GM18519 (cell line): ENCODE data around the gene DLX4.

Source experiments
- ATAC-seq: cut with Tn5 transposase; IDR thresholded peaks from one replicate; pipeline ENCODE4 v1.9.1; 2021; ENCODE audit warnings: mild to moderate bottlenecking, moderate library complexity; ENCODE audit not compliant: unreplicated experiment, low FRiP score

DLX4 gene

DNA sequence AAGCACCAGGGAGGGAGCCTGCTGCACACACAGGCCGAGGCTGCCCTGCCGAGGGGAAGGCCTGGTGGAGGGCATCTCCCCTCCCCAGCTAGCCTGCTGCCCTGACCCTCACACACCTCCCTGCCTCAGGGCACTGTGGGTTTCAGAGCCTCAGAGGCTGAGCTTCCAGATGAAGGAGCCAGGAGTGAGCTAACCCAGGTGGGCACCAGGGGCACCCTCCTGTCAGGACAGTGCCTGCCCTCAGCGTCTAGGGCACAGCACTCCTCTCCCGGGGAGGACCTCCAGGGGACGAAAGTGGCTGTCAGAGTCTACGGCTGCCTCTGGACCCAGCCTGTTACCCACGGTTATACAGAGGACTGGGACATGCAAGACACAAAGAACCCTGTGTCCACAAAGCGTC is 22.8 kb upstream of the DLX4 start:
- no peak for ATAC-seq

DNA sequence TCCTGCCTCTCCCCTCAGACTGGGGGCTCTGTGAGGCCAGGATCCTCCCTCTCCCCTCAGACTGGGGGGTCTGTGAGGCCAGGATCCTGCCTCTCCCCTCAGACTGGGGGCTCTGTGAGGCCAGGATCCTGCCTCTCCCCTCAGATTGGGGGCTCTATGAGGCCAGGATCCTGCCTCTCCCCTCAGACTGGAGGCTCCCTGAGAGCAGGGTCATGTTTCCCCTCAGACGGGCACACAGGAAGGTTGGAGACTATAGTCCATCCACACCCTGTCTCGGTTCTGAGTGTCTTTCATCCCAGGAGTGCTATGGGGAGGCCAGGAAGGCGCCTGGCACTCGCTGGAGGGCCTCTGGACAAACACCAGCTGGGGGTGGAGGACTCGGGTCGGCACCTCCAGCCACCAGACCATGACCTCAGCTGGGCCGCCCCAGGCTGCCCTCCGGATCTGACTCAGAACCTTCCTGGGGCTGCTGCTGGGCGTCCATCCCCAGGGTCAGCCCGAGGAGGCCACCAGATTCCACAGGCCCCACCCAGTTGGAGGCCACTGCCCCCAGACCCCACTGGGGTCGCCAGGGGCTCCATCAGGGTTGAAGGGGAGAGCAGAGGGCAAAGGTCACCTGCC is 21.9 kb upstream of the DLX4 start:
- ATAC-seq: no peak

DNA sequence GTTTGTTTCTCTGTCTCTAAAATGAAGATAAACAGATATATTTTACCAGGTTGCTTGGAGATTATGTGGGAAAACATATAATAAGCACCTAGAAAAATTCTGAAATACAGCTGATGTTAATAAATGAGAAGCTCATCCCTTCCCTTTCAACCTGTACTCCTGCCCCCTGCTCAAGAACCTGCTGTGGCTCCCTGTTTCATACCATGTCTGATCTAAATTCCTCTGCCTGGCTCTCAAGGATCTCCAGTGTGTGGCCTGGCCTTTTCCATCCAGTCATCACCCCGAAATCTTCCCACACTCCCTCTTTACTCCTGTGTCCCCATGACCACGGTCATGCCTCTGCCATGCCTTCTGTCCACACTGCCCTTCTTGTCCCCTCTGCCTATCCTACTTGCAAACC is 19.4 kb upstream of the DLX4 start:
- no peak for ATAC-seq

DNA sequence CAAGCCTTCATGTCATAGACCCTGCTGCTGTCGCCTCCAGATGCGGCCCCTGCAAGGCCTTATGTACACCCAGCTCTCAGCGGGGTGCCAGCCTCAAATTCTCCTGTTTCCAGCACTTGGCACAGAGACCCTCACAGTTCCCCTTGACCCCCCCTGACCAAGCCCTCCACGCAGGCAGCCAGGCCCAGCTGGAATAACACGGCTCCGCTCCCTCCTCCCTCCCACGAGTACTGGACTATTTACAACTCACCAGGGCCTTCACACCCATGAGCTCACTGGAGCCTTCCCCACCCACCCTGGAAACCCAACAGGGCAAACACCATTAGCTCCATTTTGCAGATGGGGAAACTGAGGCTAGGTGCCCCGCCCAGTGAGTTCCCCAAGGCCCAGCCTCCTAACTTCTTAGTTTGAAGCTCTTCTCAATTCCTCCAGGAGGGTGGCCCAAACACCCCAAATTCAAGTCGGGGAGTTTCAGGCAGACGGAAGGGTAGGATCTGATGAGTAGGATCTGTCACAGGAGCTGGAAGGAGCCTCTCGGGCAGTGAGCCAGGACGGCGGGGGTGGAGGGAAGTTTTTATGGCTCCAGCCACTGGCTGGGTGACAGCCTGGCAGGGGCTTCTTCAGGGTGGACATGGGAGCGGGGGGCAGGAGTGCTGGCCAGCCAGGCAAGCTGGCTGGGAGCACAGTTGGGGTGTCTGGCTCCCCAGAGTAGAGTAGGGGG is 17.5 kb upstream of the DLX4 start:
- ATAC-seq: no peak

DNA sequence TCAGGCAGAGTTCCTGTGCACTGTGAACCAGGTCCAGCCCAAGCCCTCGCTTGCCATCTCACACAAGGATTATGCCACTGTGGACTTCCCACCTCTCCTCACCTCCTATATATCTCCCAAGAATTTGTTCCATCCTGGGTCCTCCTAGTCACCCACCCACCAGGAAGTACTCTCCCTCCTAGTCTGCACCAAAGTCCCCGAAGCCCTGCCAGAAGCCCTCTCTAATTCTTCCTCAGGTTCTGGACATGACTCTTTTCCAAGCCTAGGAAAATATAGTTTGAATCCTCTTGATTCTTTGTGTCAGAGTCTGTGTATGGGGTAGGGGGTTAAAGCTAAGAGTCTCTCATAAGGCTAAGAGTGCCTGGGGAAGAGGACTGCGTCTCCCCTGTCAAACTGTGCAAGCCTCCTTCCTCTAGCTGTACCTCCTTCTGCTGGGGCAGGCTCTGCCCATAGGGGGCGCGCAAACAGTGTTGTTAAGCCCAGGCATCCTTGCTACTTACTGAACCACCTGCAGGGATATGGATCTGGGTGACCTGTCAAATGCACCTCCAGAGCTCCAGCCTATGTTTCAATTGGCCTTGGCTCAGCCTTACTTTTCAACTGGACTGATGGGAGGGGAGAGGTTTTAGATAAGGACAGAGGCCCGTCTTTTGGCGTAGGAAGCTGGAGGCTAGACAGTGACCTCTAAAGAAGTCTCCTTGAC is 16.6 kb upstream of the DLX4 start:
- no peak for ATAC-seq

DNA sequence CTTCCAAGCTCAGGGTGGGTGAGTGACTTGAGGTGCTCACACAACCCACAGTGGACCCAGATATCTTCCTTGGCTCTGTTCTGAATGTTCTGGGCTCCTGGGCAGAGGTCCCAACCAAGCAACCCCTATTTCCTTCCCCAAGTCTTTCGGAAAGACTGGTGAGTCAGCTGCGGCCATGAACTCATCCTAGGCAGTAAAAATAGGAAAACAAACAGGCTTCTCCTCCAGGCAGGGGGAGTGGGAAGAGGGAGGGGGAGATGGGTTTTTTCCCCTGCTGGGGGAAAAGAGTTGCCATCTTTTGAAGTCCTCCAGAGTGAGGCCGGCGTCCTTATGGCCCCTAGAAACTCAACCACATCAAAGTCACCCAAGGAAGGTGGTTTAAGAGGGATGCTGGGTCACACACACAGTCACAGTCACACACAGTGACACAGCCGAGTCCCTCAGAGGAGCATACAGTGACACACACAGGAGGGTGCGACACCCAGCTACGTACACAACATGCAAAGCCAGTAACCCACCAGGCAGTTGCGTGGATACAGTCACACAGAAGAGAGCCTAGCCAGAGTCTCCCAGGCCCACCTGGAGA is 16.0 kb upstream of the DLX4 start:
- no peak for ATAC-seq

DNA sequence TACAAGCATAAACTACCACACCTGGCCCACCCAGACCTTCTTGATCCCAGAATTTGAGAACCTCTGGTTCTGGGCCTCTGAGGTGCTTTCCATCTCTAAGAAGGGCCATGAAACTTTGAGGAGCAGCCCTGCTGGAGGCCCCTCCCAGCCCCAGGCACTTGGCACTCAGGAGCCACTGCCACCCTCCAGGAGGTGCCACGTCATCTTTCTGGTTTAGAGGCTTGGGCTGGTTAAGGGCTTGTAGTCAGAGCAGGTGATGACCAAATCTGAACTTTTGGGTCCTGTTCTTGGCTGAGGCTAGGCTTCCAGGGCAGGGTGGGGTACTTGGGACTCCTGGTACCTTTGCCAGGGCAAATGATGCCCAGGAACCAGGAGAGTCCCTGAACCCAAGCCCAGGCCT is 13.8 kb upstream of the DLX4 start:
- ATAC-seq: no peak

DNA sequence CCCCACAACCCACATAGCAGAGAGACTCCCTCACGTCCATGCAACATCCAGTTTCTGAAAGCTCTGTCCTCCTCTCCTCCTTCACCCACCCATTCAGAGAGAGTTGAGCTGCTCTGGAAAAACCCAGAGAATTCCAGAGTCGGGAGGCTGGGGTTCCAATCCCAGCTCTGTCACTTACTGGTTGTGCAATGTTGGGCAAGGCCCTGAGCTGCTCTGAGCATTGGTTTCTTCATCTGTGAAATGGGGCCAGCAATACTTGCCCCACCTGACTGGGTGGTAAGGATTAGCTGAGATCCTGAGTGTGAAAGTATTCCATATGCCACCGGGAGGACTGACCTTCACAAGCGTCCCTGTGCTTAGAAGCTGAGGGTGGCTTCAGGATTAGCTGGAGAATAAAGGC is 12.2 kb upstream of the DLX4 start:
- ATAC-seq: no peak

DNA sequence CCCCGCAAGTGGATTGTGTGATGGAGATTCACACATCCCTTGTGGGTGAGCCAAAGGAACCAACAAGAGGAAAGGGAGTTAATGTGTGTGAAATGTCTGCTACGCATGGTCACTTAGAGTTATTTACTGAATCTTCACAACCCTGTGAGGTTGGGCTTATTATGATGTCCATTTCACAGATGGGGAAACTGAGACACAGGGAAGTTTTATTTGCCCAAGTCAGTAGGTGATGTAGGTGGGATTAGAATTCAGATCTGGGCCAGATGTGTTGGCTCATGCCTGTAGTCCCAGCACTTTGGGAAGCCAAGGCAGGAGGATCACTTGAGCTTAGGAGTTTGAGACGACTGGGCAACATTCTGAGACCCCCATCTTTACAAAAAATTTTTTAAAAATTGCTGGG is 11.6 kb upstream of the DLX4 start:
- ATAC-seq: no peak

DNA sequence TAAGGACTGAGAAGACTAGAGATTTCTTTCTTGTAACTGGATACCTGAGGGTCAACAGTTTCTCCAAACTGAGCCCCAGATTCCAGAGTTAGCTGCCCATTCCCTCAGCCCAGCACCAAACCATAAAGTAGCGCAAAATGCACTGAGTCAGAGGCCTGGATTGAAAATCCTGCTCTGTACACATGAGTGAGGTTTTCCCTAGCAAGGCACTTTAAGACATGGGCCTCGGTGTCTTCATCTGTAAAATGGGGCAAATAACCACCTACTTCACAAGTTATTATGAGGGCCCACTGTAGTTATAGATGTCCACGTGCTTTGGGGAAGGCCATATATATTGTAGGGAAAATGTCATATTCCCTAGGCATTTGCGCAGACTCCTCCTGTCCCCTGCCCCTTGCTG is 10.3 kb upstream of the DLX4 start:
- ATAC-seq: no peak

DNA sequence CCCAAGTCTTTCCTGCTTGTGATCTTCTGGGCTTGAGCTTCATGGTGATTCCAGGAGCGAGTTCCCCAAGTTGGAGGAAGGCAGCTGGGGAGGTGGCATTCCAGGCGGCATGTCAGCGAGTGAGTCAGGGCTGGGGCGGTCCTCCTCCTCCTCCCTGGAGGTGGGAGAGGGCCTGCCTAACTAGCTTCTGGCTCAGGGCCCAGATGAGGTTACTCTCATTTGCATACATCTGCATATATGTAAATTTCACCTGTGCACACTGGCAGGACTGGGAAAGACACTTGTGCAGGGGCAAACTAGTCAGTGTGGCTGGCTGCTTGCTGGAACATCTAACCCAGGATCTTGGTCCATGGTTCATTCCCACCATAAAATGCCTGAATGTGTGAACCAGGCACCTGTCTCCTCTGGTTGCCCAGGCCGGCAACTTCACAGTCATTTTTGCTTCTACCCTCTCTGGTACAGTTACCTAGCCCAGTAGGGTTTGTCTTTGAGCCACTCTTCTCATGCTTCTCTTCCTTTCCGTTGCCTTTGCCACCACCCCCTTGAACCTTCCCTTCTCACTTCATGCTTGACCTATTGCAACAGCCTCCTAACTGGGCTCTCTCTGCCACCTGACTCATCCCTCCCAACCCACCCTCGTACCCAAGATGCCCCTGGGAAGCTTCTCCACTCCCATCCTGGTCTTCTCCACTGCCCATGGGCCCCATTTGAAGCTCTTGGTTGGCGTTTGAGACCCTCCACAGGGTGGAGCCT is 9.6 kb upstream of the DLX4 start:
- ATAC-seq: no peak

DNA sequence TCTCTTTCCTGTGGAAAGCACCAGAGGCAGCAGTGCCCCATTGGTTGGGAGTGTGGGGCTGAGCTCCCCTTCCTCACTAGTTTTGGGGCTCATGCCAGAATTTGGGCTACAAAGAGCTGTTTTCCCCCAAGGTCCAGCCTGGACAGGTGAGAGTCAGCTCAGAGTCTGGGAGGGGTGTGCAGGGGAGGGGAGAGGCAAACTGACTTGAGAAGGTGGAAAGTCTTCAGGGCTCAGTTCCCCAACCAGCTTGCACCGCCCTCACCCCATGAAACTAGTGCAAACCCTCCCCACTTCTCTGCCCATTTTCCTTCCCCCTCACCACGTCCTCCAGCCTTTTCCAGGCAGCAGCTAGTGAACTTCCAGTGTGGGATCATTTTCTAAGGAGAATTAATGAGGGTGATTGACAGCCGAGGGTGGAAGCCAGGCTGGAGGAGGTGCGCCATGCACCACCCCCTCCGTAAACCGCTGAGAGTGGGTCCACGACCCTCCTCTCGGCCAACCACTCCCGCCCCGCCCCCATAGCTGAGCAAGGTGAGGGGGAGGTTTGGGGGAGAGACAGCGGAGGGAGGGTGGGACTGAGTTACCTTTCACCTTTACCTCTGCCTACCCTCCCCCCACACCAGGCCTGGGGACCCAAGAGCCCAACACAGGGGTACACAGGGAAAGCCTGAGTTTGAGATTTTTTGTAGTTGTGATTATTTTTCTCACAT is 6.2 kb upstream of the DLX4 start:
- ATAC-seq: no peak

DNA sequence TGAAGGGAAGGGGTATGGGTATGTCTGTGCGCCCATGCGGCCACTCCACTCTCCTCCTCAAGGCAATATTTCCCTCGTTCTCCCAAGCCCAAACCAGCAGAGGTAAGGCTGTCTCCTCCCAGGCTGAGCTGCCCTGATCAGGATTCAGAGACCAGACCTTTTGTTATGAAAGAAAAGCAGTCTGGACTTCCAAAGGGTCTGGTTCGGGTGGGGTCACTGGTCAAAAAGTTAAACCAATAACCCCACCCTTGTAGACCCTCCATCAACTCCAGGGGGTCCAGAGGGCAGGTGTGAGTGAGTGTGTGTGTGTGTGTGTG is 5.7 kb upstream of the DLX4 start:
- no peak for ATAC-seq

DNA sequence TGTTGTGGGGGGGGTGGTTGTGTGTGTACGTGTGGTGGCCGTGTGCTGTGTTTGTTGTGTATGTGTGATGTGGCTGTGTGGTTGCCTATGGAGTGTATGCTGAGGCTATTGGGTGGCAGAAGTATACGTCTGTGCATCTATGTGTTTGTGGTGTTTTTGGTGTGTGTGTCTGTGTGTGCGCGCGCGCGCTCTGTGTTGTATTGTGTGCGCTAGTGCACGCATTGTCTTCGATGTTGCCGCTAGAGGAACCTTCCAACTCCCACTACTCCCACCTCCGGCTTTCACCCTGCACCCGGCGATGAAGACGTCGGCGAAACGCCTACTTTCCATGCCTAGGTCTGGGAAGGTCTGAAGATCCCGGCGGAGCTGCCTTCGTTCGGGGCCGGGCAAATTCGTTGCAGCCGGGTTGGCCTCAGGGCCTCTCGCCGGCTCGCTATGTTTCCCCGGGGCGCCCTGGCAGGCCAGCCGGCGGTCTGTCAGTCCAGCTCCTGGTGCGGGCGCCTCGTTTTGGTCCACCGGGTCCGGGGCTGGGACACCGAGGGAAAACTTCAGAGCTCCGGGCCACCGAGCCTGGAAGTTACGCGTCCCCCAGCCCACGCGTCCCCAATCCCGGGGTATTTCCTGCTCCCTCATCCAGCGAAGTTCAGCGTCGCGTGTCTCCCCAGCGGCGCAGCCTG is 5.2 kb upstream of the DLX4 start:
- ATAC-seq: no peak

DNA sequence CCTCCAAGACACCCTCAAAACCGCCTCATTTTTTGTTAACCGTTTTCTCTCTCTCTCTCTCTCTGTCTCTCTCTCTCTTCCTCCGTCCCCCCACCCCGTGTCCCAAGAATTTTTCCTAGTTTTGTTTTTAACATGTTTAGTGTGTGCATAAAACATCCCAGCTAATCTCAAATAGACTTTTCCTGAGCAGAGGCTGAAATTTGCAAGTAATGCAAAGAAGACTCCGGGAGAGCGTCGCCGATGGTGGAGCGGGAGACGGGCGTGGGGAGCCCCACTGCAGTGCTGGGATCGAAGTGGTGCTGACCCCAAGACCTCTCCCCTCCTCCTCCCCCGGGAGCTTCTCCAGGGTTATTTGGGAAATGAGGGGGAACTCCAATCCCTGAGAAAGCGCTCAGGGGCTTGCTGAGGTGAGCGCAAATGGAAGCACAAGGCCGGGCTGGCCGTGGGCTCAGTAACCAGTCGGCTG is 4.7 kb upstream of the DLX4 start:
- no peak for ATAC-seq

DNA sequence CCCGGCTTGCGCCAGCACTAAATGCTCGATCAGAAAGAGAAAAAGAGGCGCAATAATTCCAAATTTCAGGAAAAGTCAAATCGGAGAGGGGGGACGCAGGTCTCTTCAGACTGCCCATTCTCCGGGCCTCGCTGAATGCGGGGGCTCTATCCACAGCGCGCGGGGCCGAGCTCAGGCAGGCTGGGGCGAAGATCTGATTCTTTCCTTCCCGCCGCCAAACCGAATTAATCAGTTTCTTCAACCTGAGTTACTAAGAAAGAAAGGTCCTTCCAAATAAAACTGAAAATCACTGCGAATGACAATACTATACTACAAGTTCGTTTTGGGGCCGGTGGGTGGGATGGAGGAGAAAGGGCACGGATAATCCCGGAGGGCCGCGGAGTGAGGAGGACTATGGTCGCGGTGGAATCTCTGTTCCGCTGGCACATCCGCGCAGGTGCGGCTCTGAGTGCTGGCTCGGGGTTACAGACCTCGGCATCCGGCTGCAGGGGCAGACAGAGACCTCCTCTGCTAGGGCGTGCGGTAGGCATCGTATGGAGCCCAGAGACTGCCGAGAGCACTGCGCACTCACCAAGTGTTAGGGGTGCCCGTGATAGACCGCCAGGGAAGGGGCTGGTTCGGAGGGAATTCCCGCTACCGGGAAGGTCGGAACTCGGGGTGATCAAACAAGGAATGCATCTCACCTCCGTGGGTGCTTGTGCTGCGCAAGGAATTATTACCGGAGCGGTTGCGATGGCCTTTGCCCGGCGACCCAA is 4.0 kb upstream of the DLX4 start:
- ATAC-seq: no peak

DNA sequence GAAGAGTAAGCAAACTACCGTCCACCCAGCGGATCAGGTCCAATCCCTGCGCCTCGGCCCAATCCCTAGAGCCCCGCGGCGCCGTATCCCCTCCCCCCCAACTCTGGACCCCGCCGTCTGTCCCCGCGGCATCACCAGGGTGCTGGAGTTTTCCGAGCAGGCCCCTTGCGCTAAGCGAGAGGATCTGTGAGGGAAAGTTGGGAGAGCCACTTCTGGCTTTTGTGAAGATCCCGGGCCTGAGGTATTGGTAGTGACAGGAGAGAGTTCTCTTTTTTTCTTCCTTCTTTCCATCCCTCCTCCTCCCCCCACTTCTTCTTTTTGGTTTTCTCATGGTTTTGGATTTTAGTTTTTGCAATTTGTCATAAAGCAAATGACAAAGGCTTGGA is 3.5 kb upstream of the DLX4 start:
- ATAC-seq: no peak

DNA sequence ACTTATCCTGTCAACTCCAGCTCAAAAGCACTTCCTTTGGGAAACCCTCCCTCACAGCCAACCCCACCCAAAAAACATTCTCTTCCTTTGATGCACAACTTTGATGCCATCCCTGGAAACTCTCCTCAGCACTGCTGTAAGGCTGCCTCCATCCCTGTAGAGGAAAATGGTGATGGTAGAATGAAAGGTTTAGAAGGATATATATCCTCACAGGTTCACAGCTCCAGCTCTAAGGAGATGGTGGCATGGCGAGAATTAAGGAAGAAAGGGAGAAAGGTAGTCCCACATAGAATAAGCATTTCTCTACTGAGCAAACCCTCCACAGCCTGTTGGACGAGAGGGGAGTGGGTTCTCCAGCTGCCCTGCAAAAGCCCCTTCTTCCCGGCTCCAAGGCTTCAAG is 2.2 kb upstream of the DLX4 start:
- ATAC-seq: no peak

DNA sequence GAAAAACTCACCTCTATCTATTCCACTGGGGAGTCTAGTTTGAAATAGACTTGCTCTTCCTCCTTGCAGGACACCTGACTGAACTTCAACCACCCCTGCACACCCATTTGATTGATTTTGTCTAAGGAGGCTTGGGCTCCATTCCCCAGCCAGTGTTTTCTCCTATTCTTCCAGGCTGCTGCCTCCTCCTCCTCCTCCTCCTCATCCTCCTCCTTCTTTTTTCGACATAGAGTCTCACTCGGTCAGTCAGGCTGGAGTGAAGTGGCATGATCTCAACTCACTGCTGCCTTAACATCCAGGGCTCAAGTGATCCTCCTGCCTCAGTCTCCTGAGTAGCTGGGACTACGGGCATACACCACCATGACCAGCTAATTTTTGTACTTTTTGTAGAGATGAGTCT is 1.8 kb upstream of the DLX4 start:
- no peak for ATAC-seq
